ENCODE measurements around the gene MAPK8. TPM values are rescaled to one million over a fixed set of nuclear protein-coding genes. Genes with fewer than 3 reads are reported as not detected.

The MAPK8 gene
- total RNA-seq, 1 donor from 2014 or later = 66.4 TPM

DNA sequence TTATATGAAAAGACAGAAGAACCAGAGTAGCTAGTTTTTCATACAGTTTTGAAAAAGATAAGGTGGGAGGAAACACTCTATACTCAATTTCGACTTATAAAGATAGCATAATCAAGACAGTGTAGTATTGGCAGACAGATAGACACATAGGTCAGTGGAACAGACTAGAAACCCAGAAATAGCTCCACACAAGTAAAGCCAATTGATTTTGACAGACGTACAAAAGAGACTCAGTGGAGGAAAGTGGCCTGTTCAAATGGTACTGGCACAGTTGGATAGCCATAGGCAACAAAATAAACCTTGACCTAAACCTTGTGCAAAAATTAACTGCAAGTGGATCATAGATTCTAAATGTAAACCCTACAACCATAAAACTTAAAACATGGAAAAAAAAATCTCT lies 46.8 kb downstream of the MAPK8 start:
- peaks cover 32% of the 10 kb centered on the region for H3K36me3 Mint-ChIP-seq
- H3K27ac Mint-ChIP-seq = no peak overlapping the region
- H3K27me3 Mint-ChIP-seq (ENCODE audit: low read depth) = no peaks in the 10 kb centered on the region
- TF ChIP-seq, protein P1, sequence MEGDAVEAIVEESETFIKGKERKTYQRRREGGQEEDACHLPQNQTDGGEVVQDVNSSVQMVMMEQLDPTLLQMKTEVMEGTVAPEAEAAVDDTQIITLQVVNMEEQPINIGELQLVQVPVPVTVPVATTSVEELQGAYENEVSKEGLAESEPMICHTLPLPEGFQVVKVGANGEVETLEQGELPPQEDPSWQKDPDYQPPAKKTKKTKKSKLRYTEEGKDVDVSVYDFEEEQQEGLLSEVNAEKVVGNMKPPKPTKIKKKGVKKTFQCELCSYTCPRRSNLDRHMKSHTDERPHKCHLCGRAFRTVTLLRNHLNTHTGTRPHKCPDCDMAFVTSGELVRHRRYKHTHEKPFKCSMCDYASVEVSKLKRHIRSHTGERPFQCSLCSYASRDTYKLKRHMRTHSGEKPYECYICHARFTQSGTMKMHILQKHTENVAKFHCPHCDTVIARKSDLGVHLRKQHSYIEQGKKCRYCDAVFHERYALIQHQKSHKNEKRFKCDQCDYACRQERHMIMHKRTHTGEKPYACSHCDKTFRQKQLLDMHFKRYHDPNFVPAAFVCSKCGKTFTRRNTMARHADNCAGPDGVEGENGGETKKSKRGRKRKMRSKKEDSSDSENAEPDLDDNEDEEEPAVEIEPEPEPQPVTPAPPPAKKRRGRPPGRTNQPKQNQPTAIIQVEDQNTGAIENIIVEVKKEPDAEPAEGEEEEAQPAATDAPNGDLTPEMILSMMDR (IDR thresholded peaks at IDR 0.05; ENCODE audit: unreplicated experiment) = no peak
- no peaks in the 10 kb centered on the region for H3K4me1 Mint-ChIP-seq
- no peak overlapping the region for H3K4me3 Mint-ChIP-seq
- DNase-seq (ENCODE audit: low spot score in 2 of 2, unreplicated experiment in 2 of 2) = no peak
- H3K9me3 Mint-ChIP-seq = peaks cover 47% of the 10 kb centered on the region

DNA sequence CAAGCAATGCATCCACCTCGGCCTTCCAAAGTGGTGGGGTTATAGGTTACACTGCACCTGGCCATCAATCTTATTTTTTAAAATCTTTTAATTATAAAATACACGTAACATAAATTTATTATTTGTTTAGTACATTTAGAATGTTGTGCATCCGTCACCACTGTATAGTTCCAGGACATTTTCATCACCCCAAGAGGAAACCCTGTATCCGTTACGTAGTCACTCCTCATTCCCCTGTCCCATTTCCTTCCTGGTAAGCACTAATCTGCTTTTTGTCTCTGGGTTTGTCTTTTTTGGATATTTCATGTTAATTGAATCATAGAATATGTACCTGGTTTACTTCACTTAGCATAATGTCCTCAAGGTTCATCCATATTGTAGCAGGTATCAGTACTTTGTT lies 51.2 kb downstream of the MAPK8 start:
- H3K27ac Mint-ChIP-seq = no peak overlapping the region
- peaks cover 9% of the 10 kb centered on the region for H3K4me1 Mint-ChIP-seq
- peaks cover 11% of the 10 kb centered on the region for H3K36me3 Mint-ChIP-seq
- TF ChIP-seq, protein P1 (IDR thresholded peaks at IDR 0.05; ENCODE audit: unreplicated experiment) = no peak
- peaks cover 28% of the 10 kb centered on the region for H3K9me3 Mint-ChIP-seq
- no peak overlapping the region for H3K4me3 Mint-ChIP-seq
- H3K27me3 Mint-ChIP-seq (ENCODE audit: low read depth) = no peaks in the 10 kb centered on the region
- no peak for DNase-seq (ENCODE audit: low spot score in 2 of 2, unreplicated experiment in 2 of 2)

- TF ChIP-seq, protein P1 (IDR thresholded peaks at IDR 0.05; ENCODE audit: unreplicated experiment) = no peak
- Mint-ChIP-seq H3K36me3 (peaks cover 11% of the 10 kb centered on the region), H3K4me1 (peaks cover 9% of the 10 kb centered on the region), H3K27me3 (ENCODE audit: low read depth) (no peaks in the 10 kb centered on the region), H3K27ac (no peak overlapping the region), H3K9me3 (peaks cover 23% of the 10 kb centered on the region), H3K4me3 (no peak overlapping the region)
- no peak for DNase-seq (ENCODE audit: low spot score in 2 of 2, unreplicated experiment in 2 of 2)
These were observed 51.7 kb downstream of the MAPK8 start for GRCh38 chr10:48358162-48358561.

DNA sequence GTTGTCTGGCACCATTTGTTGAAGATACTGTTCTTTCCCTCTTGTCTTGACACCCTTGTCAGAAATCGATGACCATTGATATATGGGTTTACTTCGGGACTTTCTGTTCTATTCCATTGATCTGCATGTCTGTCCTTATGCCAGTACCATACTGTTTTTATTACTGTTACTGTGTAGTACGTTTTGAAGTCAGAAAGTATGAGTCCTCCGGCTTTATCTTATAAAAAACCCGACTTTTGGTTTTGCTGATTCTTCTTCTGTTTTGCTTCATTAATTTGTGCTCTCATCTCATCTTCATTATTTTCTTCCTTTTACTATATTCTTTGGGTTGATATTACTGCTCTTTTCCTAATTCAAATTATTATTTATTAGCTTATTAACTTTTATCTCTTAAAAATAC lies 52.4 kb downstream of the MAPK8 start:
- no peak overlapping the region for H3K27ac Mint-ChIP-seq
- peaks cover 9% of the 10 kb centered on the region for H3K36me3 Mint-ChIP-seq
- no peak for DNase-seq (ENCODE audit: low spot score in 2 of 2, unreplicated experiment in 2 of 2)
- peaks cover 14% of the 10 kb centered on the region for H3K4me1 Mint-ChIP-seq
- peaks cover 18% of the 10 kb centered on the region for H3K9me3 Mint-ChIP-seq
- H3K4me3 Mint-ChIP-seq = no peak overlapping the region
- no peaks in the 10 kb centered on the region for H3K27me3 Mint-ChIP-seq (ENCODE audit: low read depth)
- TF ChIP-seq, protein P1 (IDR thresholded peaks at IDR 0.05; ENCODE audit: unreplicated experiment) = no peak

GRCh38 chr10:48361176-48361575 lies 54.7 kb downstream of the MAPK8 start:
- Mint-ChIP-seq H3K27me3 (ENCODE audit: low read depth) (no peaks in the 10 kb centered on the region), H3K4me3 (no peak overlapping the region), H3K36me3 (peaks cover 5% of the 10 kb centered on the region), H3K9me3 (peaks cover 4% of the 10 kb centered on the region), H3K4me1 (peaks cover 30% of the 10 kb centered on the region), H3K27ac (no peak overlapping the region)
- TF ChIP-seq, protein P1 (IDR thresholded peaks at IDR 0.05; ENCODE audit: unreplicated experiment) = no peak
- no peak for DNase-seq (ENCODE audit: low spot score in 2 of 2, unreplicated experiment in 2 of 2)
